Activated naive CD8-positive, alpha-beta T cell treated with anti-CD3 and anti-CD28 coated beads for 36 hours (primary cell): ENCODE results near the gene OR2L8. TPM values are rescaled to one million over a fixed set of nuclear protein-coding genes. Genes with fewer than 3 reads are reported as not detected.
A peak's percentile ranks its signal among the peaks of the same experiment; 100 is the strongest.
"Not testable (repeated sequence)": the region's sequence is repeated elsewhere in the genome, so short reads cannot be mapped to it uniquely, and the experiment has no call there.

ENCODE experiments used
- DNase-seq: peaks from one replicate; pipeline ENCODE4 v3.0.0; 2021
- H3K27ac Mint-ChIP-seq: one replicate; pipeline ENCODE4 v1.8.0; 2022; ENCODE audit warnings: mild to moderate bottlenecking, moderate library complexity, mixed read lengths
- H3K27me3 Mint-ChIP-seq: one replicate; pipeline ENCODE4 v1.8.0; 2022; ENCODE audit warnings: mild to moderate bottlenecking, mixed read lengths
- H3K36me3 Mint-ChIP-seq: one replicate; pipeline ENCODE4 v1.8.0; 2021; ENCODE audit warnings: mild to moderate bottlenecking, mixed read lengths
- H3K4me1 Mint-ChIP-seq: one replicate; pipeline ENCODE4 v1.8.0; 2021; ENCODE audit warnings: mixed read lengths
- H3K4me3 Mint-ChIP-seq: one replicate; pipeline ENCODE4 v1.8.0; 2022; ENCODE audit warnings: mild to moderate bottlenecking, moderate library complexity, mixed read lengths
- H3K9me3 Mint-ChIP-seq: one replicate; pipeline ENCODE4 v1.8.0; 2022; ENCODE audit warnings: mixed read lengths
- total RNA-seq, 2 experiments: library from RNA; stranded (reverse); gene quantifications; one replicate each; pipeline ENCODE4 v1.2.3, GENCODE V29; 2021

OR2L8 gene
- not detected for total RNA-seq

- Mint-ChIP-seq H3K9me3 (peaks cover 6% of the 10 kb centered on the region), H3K27me3 (no peaks in the 10 kb centered on the region), H3K4me1 (no peaks in the 10 kb centered on the region), H3K4me3 (no peak within 1 kb of the TSS), H3K27ac (no peak within 1 kb of the TSS), H3K36me3 (peaks cover 4% of the 10 kb centered on the region)
- DNase-seq = no peak
These were observed at the start of gene OR2L8 for GRCh38 chr1:247948558-247948957. Gene OR2L8 (plus strand): TSS chr1:247948858. CDS start chr1:247948858, 0 bp downstream.

- no peak overlapping the region for H3K27ac Mint-ChIP-seq
- DNase-seq = no peak
- H3K4me3 Mint-ChIP-seq = no peak overlapping the region
- no peaks in the 10 kb centered on the region for H3K27me3 Mint-ChIP-seq
- H3K36me3 Mint-ChIP-seq = peaks cover 7% of the 10 kb centered on the region
- H3K4me1 Mint-ChIP-seq = peaks cover 13% of the 10 kb centered on the region
- peaks cover 23% of the 10 kb centered on the region for H3K9me3 Mint-ChIP-seq
These were observed 44.5 kb upstream of the OR2L8 start for GRCh38 chr1:247904122-247904521.

- Mint-ChIP-seq H3K27me3 (no peaks in the 10 kb centered on the region), H3K27ac (no peak overlapping the region), H3K9me3 (peaks cover 23% of the 10 kb centered on the region), H3K4me3 (no peak overlapping the region), H3K36me3 (peaks cover 7% of the 10 kb centered on the region), H3K4me1 (peaks cover 13% of the 10 kb centered on the region)
- DNase-seq = no peak
These were observed 43.5 kb upstream of the OR2L8 start for GRCh38 chr1:247905181-247905580.

GRCh38 chr1:247905910-247906503 is 42.7 kb upstream of the OR2L8 start:
- peak overlapping the region; percentile 70 for H3K27ac Mint-ChIP-seq
- peak overlapping the region; percentile 69 for H3K4me3 Mint-ChIP-seq
- peaks cover 13% of the 10 kb centered on the region for H3K4me1 Mint-ChIP-seq
- no peaks in the 10 kb centered on the region for H3K27me3 Mint-ChIP-seq
- peaks cover 7% of the 10 kb centered on the region for H3K36me3 Mint-ChIP-seq
- peak; percentile 15 for DNase-seq
- peaks cover 23% of the 10 kb centered on the region for H3K9me3 Mint-ChIP-seq

GRCh38 chr1:247906504-247907047 is 42.1 kb upstream of the OR2L8 start:
- Mint-ChIP-seq H3K27ac (peak overlapping the region; percentile 70), H3K36me3 (peaks cover 7% of the 10 kb centered on the region), H3K9me3 (peaks cover 23% of the 10 kb centered on the region), H3K4me1 (peaks cover 13% of the 10 kb centered on the region), H3K27me3 (no peaks in the 10 kb centered on the region), H3K4me3 (peak overlapping the region; percentile 69)
- no peak for DNase-seq

- H3K4me1 Mint-ChIP-seq = peaks cover 13% of the 10 kb centered on the region
- H3K27ac Mint-ChIP-seq = no peak overlapping the region
- peaks cover 22% of the 10 kb centered on the region for H3K9me3 Mint-ChIP-seq
- H3K36me3 Mint-ChIP-seq = peaks cover 7% of the 10 kb centered on the region
- H3K4me3 Mint-ChIP-seq = no peak overlapping the region
- DNase-seq = no peak
- no peaks in the 10 kb centered on the region for H3K27me3 Mint-ChIP-seq
These were observed 39.9 kb upstream of the OR2L8 start for GRCh38 chr1:247908766-247909165.

- DNase-seq = no peak
- H3K9me3 Mint-ChIP-seq = peaks cover 3% of the 10 kb centered on the region
- H3K36me3 Mint-ChIP-seq = no peaks in the 10 kb centered on the region
- peaks cover 4% of the 10 kb centered on the region for H3K27me3 Mint-ChIP-seq
- H3K4me1 Mint-ChIP-seq = no peaks in the 10 kb centered on the region
- no peak overlapping the region for H3K4me3 Mint-ChIP-seq
- no peak overlapping the region for H3K27ac Mint-ChIP-seq
These were observed 34.9 kb upstream of the OR2L8 start for GRCh38 chr1:247913786-247914185.

- no peaks in the 10 kb centered on the region for H3K36me3 Mint-ChIP-seq
- no peaks in the 10 kb centered on the region for H3K4me1 Mint-ChIP-seq
- peaks cover 4% of the 10 kb centered on the region for H3K27me3 Mint-ChIP-seq
- no peak overlapping the region for H3K27ac Mint-ChIP-seq
- H3K9me3 Mint-ChIP-seq = no peaks in the 10 kb centered on the region
- no peak for DNase-seq
- no peak overlapping the region for H3K4me3 Mint-ChIP-seq
These were observed 33.6 kb upstream of the OR2L8 start for GRCh38 chr1:247914941-247915662.

- Mint-ChIP-seq H3K9me3 (no peaks in the 10 kb centered on the region), H3K27ac (no peak within 1 kb of the TSS), H3K4me3 (no peak within 1 kb of the TSS), H3K36me3 (no peaks in the 10 kb centered on the region), H3K4me1 (no peaks in the 10 kb centered on the region), H3K27me3 (peaks cover 4% of the 10 kb centered on the region)
- DNase-seq = no peak
These were observed 28.7 kb upstream of the OR2L8 start, which contains the start of gene OR2T8 for GRCh38 chr1:247919952-247920351. Gene OR2T8 (plus strand): TSS chr1:247920252. CDS start chr1:247921018, 766 bp downstream.

GRCh38 chr1:247923941-247924340 is 24.7 kb upstream of the OR2L8 start:
- DNase-seq = no peak
- no peak overlapping the region for H3K4me3 Mint-ChIP-seq
- H3K27ac Mint-ChIP-seq = no peak overlapping the region
- no peaks in the 10 kb centered on the region for H3K9me3 Mint-ChIP-seq
- no peaks in the 10 kb centered on the region for H3K36me3 Mint-ChIP-seq
- peaks cover 4% of the 10 kb centered on the region for H3K27me3 Mint-ChIP-seq
- H3K4me1 Mint-ChIP-seq = no peaks in the 10 kb centered on the region

- H3K27me3 Mint-ChIP-seq = peaks cover 4% of the 10 kb centered on the region
- no peaks in the 10 kb centered on the region for H3K9me3 Mint-ChIP-seq
- H3K4me3 Mint-ChIP-seq = no peak within 1 kb of the TSS
- H3K27ac Mint-ChIP-seq = no peak within 1 kb of the TSS
- no peak for DNase-seq
- H3K4me1 Mint-ChIP-seq = no peaks in the 10 kb centered on the region
- H3K36me3 Mint-ChIP-seq = no peaks in the 10 kb centered on the region
These were observed 23.8 kb upstream of the OR2L8 start, which contains the start of gene OR2AJ1 for GRCh38 chr1:247924868-247925267. Gene OR2AJ1 (plus strand): TSS chr1:247924889. CDS start chr1:247933769, 8,880 bp downstream.

GRCh38 chr1:247933989-247934388 is 14.7 kb upstream of the OR2L8 start:
- Mint-ChIP-seq H3K4me1 (no peaks in the 10 kb centered on the region), H3K27me3 (no peaks in the 10 kb centered on the region), H3K4me3 (no peak overlapping the region), H3K9me3 (peaks cover 2% of the 10 kb centered on the region), H3K36me3 (peaks cover 3% of the 10 kb centered on the region), H3K27ac (no peak overlapping the region)
- DNase-seq = no peak

- Mint-ChIP-seq H3K4me1 (no peaks in the 10 kb centered on the region), H3K27me3 (no peaks in the 10 kb centered on the region), H3K36me3 (peaks cover 3% of the 10 kb centered on the region), H3K4me3 (no peak overlapping the region), H3K9me3 (peaks cover 2% of the 10 kb centered on the region), H3K27ac (no peak overlapping the region)
- no peak for DNase-seq
These were observed 12.9 kb upstream of the OR2L8 start for GRCh38 chr1:247935781-247936180.

GRCh38 chr1:247936415-247936814 is 12.2 kb upstream of the OR2L8 start:
- Mint-ChIP-seq H3K27ac (no peak overlapping the region), H3K36me3 (peaks cover 3% of the 10 kb centered on the region), H3K4me3 (no peak overlapping the region), H3K27me3 (no peaks in the 10 kb centered on the region), H3K9me3 (peaks cover 2% of the 10 kb centered on the region), H3K4me1 (no peaks in the 10 kb centered on the region)
- no peak for DNase-seq

- H3K4me1 Mint-ChIP-seq, H3K9me3 Mint-ChIP-seq, H3K27me3 Mint-ChIP-seq, H3K36me3 Mint-ChIP-seq: not testable (repeated sequence)
- peak; percentile 85 for DNase-seq
- H3K27ac Mint-ChIP-seq = peak overlapping the region; percentile 70
- peak overlapping the region; percentile 76 for H3K4me3 Mint-ChIP-seq
These were observed 11.5 kb upstream of the OR2L8 start for GRCh38 chr1:247936965-247937734.
